HepG2 (cell line): ENCODE data around the gene MGST2. TPM values are rescaled to one million over a fixed set of nuclear protein-coding genes. Genes with fewer than 3 reads are reported as not detected.

Experiments used
- FOXA1 ChIP-seq, 2 experiments: fragments of 450-650 bp in 1 of 2; sonication (generic) in 1 of 2; formaldehyde crosslinking in 1 of 2; IDR thresholded peaks; 2 replicates each; pipeline versions ENCODE4 v1.4.0 to v1.6.1; 2016 to 2020; ENCODE audit warnings: missing genetic modification reagents in 1 of 2
- GZF1 ChIP-seq: sonication (generic); formaldehyde crosslinking; IDR thresholded peaks from 2 replicates; pipeline ENCODE4 v1.5.1; 2020; ENCODE audit warnings: mild to moderate bottlenecking, missing genetic modification reagents
- HNF4G ChIP-seq, 2 experiments: sonication (generic) in 1 of 2; formaldehyde crosslinking in 1 of 2; IDR thresholded peaks; 2 replicates each; pipeline versions ENCODE4 v1.4.0 to v1.6.1; 2011 to 2020; ENCODE audit warnings: borderline replicate concordance in 2 of 2, low read depth in 2 of 2, mild to moderate bottlenecking in 2 of 2, low read length in 1 of 2, missing genetic modification reagents in 1 of 2, moderate library complexity in 1 of 2
- KAT7 ChIP-seq: IDR thresholded peaks from 2 replicates; pipeline ENCODE4 v1.6.1; 2018; ENCODE audit warnings: borderline replicate concordance, missing compliant biosample characterization
- MBD4 ChIP-seq: IDR thresholded peaks from 2 replicates; pipeline ENCODE4 v1.6.1; 2012; ENCODE audit warnings: low read length, inconsistent platforms, borderline replicate concordance
- MTA3 ChIP-seq: sonication (generic); formaldehyde crosslinking; IDR thresholded peaks from 2 replicates; pipeline ENCODE4 v1.4.0; 2020; ENCODE audit warnings: missing genetic modification reagents
- NR1H2 ChIP-seq: sonication (generic); formaldehyde crosslinking; IDR thresholded peaks from 2 replicates; pipeline ENCODE4 v1.8.1; 2022; ENCODE audit warnings: low read depth, missing genetic modification reagents, borderline replicate concordance
- PAF1 ChIP-seq: IDR thresholded peaks from 2 replicates; pipeline ENCODE4 v1.6.1; 2016; ENCODE audit warnings: missing genetic modification reagents, missing compliant biosample characterization
- POLR2A ChIP-seq, 2 experiments: IDR thresholded peaks; 2 replicates each; pipeline ENCODE4 v1.6.1; 2011; ENCODE audit warnings: low read depth in 2 of 2, low read length in 2 of 2, mild to moderate bottlenecking in 1 of 2, moderate library complexity in 1 of 2; ENCODE audit not compliant: insufficient read depth in 1 of 2
- SRSF4 ChIP-seq: fragments of 200-400 bp; formaldehyde crosslinking; IDR thresholded peaks from one replicate; pipeline ENCODE4 v1.6.1; 2018; ENCODE audit warnings: mild to moderate bottlenecking, low read depth, low read length, moderate library complexity; ENCODE audit not compliant: poor library complexity, severe bottlenecking
- ZNF432 ChIP-seq: sonication (generic); formaldehyde crosslinking; IDR thresholded peaks from 2 replicates; pipeline ENCODE4 v1.5.0; 2020; ENCODE audit warnings: missing genetic modification reagents, mild to moderate bottlenecking, borderline replicate concordance
- ZNF510 ChIP-seq: sonication (generic); formaldehyde crosslinking; IDR thresholded peaks from 2 replicates; pipeline ENCODE4 v1.4.0; 2020; ENCODE audit warnings: low read depth, mild to moderate bottlenecking, missing genetic modification reagents
- ZNF550 ChIP-seq: sonication (generic); formaldehyde crosslinking; IDR thresholded peaks from 2 replicates; pipeline ENCODE4 v1.4.0; 2020; ENCODE audit warnings: mild to moderate bottlenecking, missing genetic modification reagents, borderline replicate concordance
- ZNF605 ChIP-seq: sonication (generic); formaldehyde crosslinking; IDR thresholded peaks from 2 replicates; pipeline ENCODE4 v1.8.0; 2022; ENCODE audit warnings: mild to moderate bottlenecking, missing genetic modification reagents
- polyA plus RNA-seq, 8 experiments: library from polyadenylated mRNA; depleted of rRNA in 3 of 8; stranded (reverse) in 7 of 8; unstranded in 1 of 8; fragments of >200 nt; fragmentation: Illumina TruSeq in 4 of 8; extraction: Trizol in 4 of 8; gene quantifications; 2 replicates each; pipeline versions ENCODE4 v1.2.1 to v1.2.3, GENCODE V29; 2011 to 2016; ENCODE audit warnings: low read depth in 4 of 8, missing spikeins in 1 of 8, mixed read lengths in 1 of 8; ENCODE audit not compliant: insufficient read depth in 1 of 8
- total RNA-seq, 5 experiments: library from RNA; depleted of rRNA; stranded (reverse); fragments of >200 nt; fragmentation: Illumina TruSeq; extraction: Trizol; gene quantifications; 2 replicates each; pipeline ENCODE4 v1.2.3, GENCODE V29; 2016; ENCODE audit warnings: low read depth in 1 of 5
- TF ChIP-seq, protein P1 (sequence below): sonication (generic); formaldehyde crosslinking; IDR thresholded peaks from 2 replicates; pipeline ENCODE4 v1.5.1; 2020; ENCODE audit warnings: mild to moderate bottlenecking, missing genetic modification reagents, moderate library complexity
- TF ChIP-seq, protein P2 (sequence below), 2 experiments: fragments of 450-650 bp in 1 of 2; sonication (generic) in 1 of 2; formaldehyde crosslinking; IDR thresholded peaks; 2 replicates each; pipeline versions ENCODE4 v1.5.0 to v1.8.0; 2020 to 2022; ENCODE audit warnings: mild to moderate bottlenecking in 1 of 2, missing genetic modification reagents in 1 of 2
- TF ChIP-seq, protein P3 (sequence below): IDR thresholded peaks from 2 replicates; pipeline ENCODE4 v1.6.1; 2018; ENCODE audit warnings: missing genetic modification reagents, mild to moderate bottlenecking, missing compliant biosample characterization
- TF ChIP-seq, protein P4 (sequence below): IDR thresholded peaks from 2 replicates; pipeline ENCODE4 v1.6.1; 2016; ENCODE audit warnings: low read depth, borderline replicate concordance
- TF ChIP-seq, protein P5 (sequence below): sonication (generic); formaldehyde crosslinking; IDR thresholded peaks from 2 replicates; pipeline ENCODE4 v1.5.0; 2020; ENCODE audit warnings: mild to moderate bottlenecking, low read depth, missing genetic modification reagents, borderline replicate concordance

MGST2 gene
- total and polyA plus RNA-seq, 2 of the 13 experiments (the other 11 are each of a cell fraction or from before 2014, with no cell fraction given), result 205 to 416 TPM

DNA sequence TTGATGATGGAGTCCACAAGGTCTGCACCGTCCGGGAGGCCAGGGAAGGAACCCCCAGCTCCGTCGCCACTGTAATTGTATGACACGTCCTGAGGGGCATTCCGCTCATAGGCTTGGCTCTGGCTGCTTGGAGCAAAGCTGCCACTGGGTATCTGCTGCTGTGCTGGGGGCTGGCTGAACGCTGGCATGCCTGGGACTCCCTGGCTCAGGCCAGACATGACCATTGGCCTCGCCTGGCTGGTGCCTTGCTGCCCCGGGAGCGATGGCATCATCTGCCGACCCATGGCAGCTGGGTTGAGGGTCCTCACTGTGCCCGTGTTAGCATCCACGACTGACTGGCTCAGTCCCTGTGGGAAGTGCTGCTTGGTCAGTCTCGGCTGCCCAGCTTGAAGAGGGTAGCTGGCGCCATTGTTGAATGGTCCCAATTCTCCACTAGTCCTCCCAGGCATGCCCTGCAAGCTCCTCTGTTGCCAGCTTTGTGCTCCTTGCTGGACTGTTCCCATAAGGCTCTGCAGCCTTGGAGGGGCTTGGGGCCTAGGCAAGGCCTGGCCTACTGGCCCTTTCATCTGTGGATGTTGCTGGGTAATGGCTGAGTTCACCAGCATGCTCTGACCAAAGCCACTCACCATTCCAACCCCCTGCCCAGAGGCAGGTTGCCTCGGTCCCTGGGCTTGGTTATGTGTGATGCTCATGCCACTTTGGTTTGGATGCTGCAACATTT is 53.9 kb downstream of the MGST2 start (continued):
- TF ChIP-seq MBD4 (no peak), ZNF550 (no peak), ZNF605 (CRISPR knock-in tag) (peak; percentile 31; the same call in 1 of the 2 replicates), FOXA1 (IDR thresholded peaks at IDR 0.05) (no peak), FOXA1 (CRISPR knock-in tag; IDR thresholded peaks at IDR 0.05) (no peak), NR1H2 (CRISPR knock-in tag) (no peak), HNF4G (IDR thresholded peaks at IDR 0.05; ENCODE audit: borderline replicate concordance, low read depth, low read length) (no peak), HNF4G (CRISPR knock-in tag; IDR thresholded peaks at IDR 0.05; ENCODE audit: borderline replicate concordance, low read depth) (no peak), SRSF4 (no peak), ZNF510 (CRISPR knock-in tag) (no peak), ZNF432 (CRISPR knock-in tag) (no peak), GZF1 (no peak), MTA3 (CRISPR knock-in tag) (no peak), KAT7 (CRISPR knock-in tag) (no peak), POLR2A (IDR thresholded peaks at IDR 0.05; ENCODE audit: insufficient read depth in 1 of 2, low read depth in 2 of 2, low read length in 2 of 2) (peak in 1 of 2 experiments; percentile 44; a peak in 1 of 4 replicates), PAF1 (peak; percentile 36; the same call in 1 of the 2 replicates)
- TF ChIP-seq, protein P1, sequence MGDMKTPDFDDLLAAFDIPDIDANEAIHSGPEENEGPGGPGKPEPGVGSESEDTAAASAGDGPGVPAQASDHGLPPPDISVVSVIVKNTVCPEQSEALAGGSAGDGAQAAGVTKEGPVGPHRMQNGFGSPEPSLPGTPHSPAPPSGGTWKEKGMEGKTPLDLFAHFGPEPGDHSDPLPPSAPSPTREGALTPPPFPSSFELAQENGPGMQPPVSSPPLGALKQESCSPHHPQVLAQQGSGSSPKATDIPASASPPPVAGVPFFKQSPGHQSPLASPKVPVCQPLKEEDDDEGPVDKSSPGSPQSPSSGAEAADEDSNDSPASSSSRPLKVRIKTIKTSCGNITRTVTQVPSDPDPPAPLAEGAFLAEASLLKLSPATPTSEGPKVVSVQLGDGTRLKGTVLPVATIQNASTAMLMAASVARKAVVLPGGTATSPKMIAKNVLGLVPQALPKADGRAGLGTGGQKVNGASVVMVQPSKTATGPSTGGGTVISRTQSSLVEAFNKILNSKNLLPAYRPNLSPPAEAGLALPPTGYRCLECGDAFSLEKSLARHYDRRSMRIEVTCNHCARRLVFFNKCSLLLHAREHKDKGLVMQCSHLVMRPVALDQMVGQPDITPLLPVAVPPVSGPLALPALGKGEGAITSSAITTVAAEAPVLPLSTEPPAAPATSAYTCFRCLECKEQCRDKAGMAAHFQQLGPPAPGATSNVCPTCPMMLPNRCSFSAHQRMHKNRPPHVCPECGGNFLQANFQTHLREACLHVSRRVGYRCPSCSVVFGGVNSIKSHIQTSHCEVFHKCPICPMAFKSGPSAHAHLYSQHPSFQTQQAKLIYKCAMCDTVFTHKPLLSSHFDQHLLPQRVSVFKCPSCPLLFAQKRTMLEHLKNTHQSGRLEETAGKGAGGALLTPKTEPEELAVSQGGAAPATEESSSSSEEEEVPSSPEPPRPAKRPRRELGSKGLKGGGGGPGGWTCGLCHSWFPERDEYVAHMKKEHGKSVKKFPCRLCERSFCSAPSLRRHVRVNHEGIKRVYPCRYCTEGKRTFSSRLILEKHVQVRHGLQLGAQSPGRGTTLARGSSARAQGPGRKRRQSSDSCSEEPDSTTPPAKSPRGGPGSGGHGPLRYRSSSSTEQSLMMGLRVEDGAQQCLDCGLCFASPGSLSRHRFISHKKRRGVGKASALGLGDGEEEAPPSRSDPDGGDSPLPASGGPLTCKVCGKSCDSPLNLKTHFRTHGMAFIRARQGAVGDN (CRISPR knock-in tag), result peak; percentile 52
- TF ChIP-seq, protein P2, sequence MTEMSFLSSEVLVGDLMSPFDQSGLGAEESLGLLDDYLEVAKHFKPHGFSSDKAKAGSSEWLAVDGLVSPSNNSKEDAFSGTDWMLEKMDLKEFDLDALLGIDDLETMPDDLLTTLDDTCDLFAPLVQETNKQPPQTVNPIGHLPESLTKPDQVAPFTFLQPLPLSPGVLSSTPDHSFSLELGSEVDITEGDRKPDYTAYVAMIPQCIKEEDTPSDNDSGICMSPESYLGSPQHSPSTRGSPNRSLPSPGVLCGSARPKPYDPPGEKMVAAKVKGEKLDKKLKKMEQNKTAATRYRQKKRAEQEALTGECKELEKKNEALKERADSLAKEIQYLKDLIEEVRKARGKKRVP (CRISPR knock-in tag; IDR thresholded peaks at IDR 0.05), result no peak
- TF ChIP-seq, protein P3, sequence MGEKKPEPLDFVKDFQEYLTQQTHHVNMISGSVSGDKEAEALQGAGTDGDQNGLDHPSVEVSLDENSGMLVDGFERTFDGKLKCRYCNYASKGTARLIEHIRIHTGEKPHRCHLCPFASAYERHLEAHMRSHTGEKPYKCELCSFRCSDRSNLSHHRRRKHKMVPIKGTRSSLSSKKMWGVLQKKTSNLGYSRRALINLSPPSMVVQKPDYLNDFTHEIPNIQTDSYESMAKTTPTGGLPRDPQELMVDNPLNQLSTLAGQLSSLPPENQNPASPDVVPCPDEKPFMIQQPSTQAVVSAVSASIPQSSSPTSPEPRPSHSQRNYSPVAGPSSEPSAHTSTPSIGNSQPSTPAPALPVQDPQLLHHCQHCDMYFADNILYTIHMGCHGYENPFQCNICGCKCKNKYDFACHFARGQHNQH, result no peak
- TF ChIP-seq, protein P4, sequence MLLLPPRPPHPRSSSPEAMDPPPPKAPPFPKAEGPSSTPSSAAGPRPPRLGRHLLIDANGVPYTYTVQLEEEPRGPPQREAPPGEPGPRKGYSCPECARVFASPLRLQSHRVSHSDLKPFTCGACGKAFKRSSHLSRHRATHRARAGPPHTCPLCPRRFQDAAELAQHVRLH, result no peak
- TF ChIP-seq, protein P5, sequence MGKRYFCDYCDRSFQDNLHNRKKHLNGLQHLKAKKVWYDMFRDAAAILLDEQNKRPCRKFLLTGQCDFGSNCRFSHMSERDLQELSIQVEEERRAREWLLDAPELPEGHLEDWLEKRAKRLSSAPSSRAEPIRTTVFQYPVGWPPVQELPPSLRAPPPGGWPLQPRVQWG, result no peak
